Neural progenitor cell (in vitro differentiated cells): ENCODE results near the gene NUDC.

Source experiments
- EZH2phosphoT487 ChIP-seq: fragments of 200-600 bp; sonication (generic); IDR thresholded peaks from 2 replicates; pipeline ENCODE4 v1.6.1; 2017; ENCODE audit warnings: antibody characterized with exemption
- TF ChIP-seq, protein P1 (sequence below): fragments of 200-600 bp; sonication (generic); IDR thresholded peaks from 2 replicates; pipeline ENCODE4 v1.5.1; 2017; ENCODE audit warnings: antibody characterized with exemption, mild to moderate bottlenecking

DNA sequence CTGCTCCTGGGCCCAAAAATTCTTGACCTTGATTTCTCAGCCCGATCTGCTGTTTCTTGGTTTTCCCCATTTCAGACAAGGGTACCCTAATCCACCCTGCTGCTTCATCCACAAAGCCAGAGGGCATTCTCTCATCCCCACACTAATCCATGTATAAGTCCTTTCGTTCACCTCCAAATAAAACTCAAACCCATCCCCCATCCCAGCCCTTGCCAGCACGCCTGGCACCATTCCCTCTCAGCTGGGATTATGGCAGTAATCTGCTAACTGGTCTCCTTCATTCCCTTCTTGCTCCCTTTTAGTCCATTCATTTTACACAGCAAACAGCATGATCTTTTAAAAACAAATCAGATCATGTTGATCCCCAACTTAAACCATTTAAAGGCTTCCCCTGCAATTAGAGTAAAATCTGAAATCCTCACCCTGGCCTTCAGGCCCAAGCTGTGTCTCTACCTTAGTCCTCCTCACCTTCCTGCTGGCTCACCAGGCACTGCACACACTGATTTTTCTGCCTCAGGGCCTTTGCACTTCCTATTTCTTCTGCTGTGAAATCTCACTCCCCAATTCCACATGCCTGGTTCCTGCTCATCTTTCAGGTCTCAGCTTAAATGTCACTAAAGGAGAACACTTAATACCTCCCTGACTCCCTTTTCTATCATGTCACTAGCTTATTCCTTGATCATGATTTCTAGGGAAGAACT is 59.8 kb downstream of the NUDC start:
- TF ChIP-seq, protein P1, sequence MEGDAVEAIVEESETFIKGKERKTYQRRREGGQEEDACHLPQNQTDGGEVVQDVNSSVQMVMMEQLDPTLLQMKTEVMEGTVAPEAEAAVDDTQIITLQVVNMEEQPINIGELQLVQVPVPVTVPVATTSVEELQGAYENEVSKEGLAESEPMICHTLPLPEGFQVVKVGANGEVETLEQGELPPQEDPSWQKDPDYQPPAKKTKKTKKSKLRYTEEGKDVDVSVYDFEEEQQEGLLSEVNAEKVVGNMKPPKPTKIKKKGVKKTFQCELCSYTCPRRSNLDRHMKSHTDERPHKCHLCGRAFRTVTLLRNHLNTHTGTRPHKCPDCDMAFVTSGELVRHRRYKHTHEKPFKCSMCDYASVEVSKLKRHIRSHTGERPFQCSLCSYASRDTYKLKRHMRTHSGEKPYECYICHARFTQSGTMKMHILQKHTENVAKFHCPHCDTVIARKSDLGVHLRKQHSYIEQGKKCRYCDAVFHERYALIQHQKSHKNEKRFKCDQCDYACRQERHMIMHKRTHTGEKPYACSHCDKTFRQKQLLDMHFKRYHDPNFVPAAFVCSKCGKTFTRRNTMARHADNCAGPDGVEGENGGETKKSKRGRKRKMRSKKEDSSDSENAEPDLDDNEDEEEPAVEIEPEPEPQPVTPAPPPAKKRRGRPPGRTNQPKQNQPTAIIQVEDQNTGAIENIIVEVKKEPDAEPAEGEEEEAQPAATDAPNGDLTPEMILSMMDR = no peak
- no peak for TF ChIP-seq EZH2phosphoT487
